ENCODE data around the gene NUCB2.

DNA sequence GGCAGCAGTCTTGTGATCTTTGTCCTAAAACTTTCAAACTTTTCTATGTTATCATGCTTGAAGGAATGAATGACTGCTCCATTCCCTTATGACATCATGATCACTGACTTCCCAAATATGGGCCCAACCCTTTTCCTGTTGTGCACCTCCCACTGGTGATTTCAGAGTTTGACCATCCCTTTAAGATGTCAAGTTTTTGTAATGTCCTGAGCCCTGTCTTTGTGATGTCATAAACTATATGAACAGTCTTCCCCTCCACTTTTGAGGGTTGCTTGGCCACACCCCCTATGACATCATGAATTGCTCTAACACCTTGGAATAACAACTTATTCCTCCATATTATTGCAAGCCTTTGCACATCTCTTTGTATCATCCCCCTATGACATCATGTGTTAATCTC lies 16.5 kb upstream of the NUCB2 start:
- TF ChIP-seq, protein P1, sequence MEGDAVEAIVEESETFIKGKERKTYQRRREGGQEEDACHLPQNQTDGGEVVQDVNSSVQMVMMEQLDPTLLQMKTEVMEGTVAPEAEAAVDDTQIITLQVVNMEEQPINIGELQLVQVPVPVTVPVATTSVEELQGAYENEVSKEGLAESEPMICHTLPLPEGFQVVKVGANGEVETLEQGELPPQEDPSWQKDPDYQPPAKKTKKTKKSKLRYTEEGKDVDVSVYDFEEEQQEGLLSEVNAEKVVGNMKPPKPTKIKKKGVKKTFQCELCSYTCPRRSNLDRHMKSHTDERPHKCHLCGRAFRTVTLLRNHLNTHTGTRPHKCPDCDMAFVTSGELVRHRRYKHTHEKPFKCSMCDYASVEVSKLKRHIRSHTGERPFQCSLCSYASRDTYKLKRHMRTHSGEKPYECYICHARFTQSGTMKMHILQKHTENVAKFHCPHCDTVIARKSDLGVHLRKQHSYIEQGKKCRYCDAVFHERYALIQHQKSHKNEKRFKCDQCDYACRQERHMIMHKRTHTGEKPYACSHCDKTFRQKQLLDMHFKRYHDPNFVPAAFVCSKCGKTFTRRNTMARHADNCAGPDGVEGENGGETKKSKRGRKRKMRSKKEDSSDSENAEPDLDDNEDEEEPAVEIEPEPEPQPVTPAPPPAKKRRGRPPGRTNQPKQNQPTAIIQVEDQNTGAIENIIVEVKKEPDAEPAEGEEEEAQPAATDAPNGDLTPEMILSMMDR (IDR thresholded peaks at IDR 0.05): no peak
- no peak for TF ChIP-seq YY1 (IDR thresholded peaks at IDR 0.05; ENCODE audit: low read depth)
- TF ChIP-seq SIN3A (IDR thresholded peaks at IDR 0.05; ENCODE audit: borderline replicate concordance, low read depth, low read length): no peak
- no peak for TF ChIP-seq POLR2AphosphoS5 (IDR thresholded peaks at IDR 0.05; ENCODE audit: low read depth, low read length)

Data from SK-N-SH (cell line).